Urinary bladder (tissue), 4 donors: ENCODE data around the gene ZFP36. TPM values are rescaled to one million over a fixed set of nuclear protein-coding genes. Genes with fewer than 3 reads are reported as not detected.
"Not testable (repeated sequence)": the region's sequence is repeated elsewhere in the genome, so short reads cannot be mapped to it uniquely, and the experiment has no call there.

Source experiments
- DNase-seq: peaks from one replicate; pipeline ENCODE4 v3.0.0-alpha.2; 2015; ENCODE audit errors: extremely low spot score
- H3K27ac ChIP-seq: one replicate; pipeline ENCODE4 v1.5.1; 2013; ENCODE audit warnings: low read depth, mild to moderate bottlenecking, moderate library complexity
- H3K36me3 ChIP-seq: one replicate; pipeline ENCODE4 v1.6.1; 2013; ENCODE audit warnings: mild to moderate bottlenecking, moderate library complexity; ENCODE audit not compliant: insufficient read depth
- H3K4me1 ChIP-seq: one replicate; pipeline ENCODE4 v1.6.1; 2013; ENCODE audit warnings: mild to moderate bottlenecking, moderate library complexity; ENCODE audit not compliant: insufficient read depth
- H3K4me3 ChIP-seq: one replicate; pipeline ENCODE4 v1.5.1; 2013; ENCODE audit warnings: low read depth, low read length
- WGBS: extraction: QIAGEN DNeasy Blood & Tissue Kit; methylation state at CpG from one replicate; pipeline ENCODE4 v1.1.7; 2013; 5-methylcytosine and 5-hydroxymethylcytosine counted together
- polyA plus RNA-seq: library from polyadenylated mRNA; stranded (reverse); fragments of 200-250 nt; gene quantifications from one replicate; pipeline ENCODE4 v1.2.3, GENCODE V29; 2013
- total RNA-seq: library from RNA; depleted of rRNA; stranded (reverse); fragments of >200 nt; gene quantifications from one replicate; pipeline ENCODE4 v1.2.3, GENCODE V29; 2014
- donor health status: healthy with polysubstance abuse.
- donor health status: healthy.

The ZFP36 gene
- total and polyA plus RNA-seq, 2 donors = 13.0 to 759 TPM

- no peak overlapping the region for H3K27ac ChIP-seq
- H3K36me3 ChIP-seq = peaks cover 7% of the 10 kb centered on the region
- no peaks in the 10 kb centered on the region for H3K4me1 ChIP-seq
- WGBS = 89% methylated on average over 18 of the region's 18 CpGs
- H3K4me3 ChIP-seq = no peak overlapping the region
- no peak for DNase-seq
These were observed 29.0 kb upstream of the ZFP36 start for GRCh38 chr19:39377373-39378362.

- not testable (repeated sequence) for DNase-seq, H3K4me3 ChIP-seq, H3K4me1 ChIP-seq, H3K27ac ChIP-seq, H3K36me3 ChIP-seq
- 85% methylated on average over 4 of the region's 4 CpGs for WGBS
These were observed 27.3 kb upstream of the ZFP36 start for GRCh38 chr19:39379366-39379765.

GRCh38 chr19:39379865-39380396, 26.7 kb upstream of the ZFP36 start:
- Histone ChIP-seq H3K4me3 (no peak overlapping the region), H3K27ac (no peak overlapping the region), H3K4me1 (no peaks in the 10 kb centered on the region), H3K36me3 (peaks cover 7% of the 10 kb centered on the region)
- DNase-seq = no peak
- WGBS = 76% methylated on average over 14 of the region's 14 CpGs

- DNase-seq = no peak
- no peaks in the 10 kb centered on the region for H3K4me1 ChIP-seq
- WGBS = 94% methylated on average over 17 of the region's 17 CpGs
- no peak overlapping the region for H3K27ac ChIP-seq
- peaks cover 7% of the 10 kb centered on the region for H3K36me3 ChIP-seq
- no peak overlapping the region for H3K4me3 ChIP-seq
These were observed 25.8 kb upstream of the ZFP36 start for GRCh38 chr19:39380521-39381502.

- peaks cover 7% of the 10 kb centered on the region for H3K36me3 ChIP-seq
- no peak overlapping the region for H3K27ac ChIP-seq
These were observed 24.6 kb upstream of the ZFP36 start for GRCh38 chr19:39381910-39382611.

GRCh38 chr19:39382991-39383828, 23.4 kb upstream of the ZFP36 start:
- Histone ChIP-seq H3K27ac (no peak overlapping the region), H3K36me3 (peaks cover 1% of the 10 kb centered on the region), H3K4me1 (no peaks in the 10 kb centered on the region), H3K4me3 (no peak overlapping the region)
- no peak for DNase-seq
- 87% methylated on average over 18 of the region's 18 CpGs for WGBS

More at GRCh38 chr19:39381910-39382611, 24.6 kb upstream of the ZFP36 start:
- Histone ChIP-seq H3K4me1 (no peaks in the 10 kb centered on the region), H3K4me3 (no peak overlapping the region)
- no peak for DNase-seq
- WGBS = 81% methylated on average over 10 of the region's 10 CpGs

GRCh38 chr19:39384839-39385568, 21.6 kb upstream of the ZFP36 start:
- no peak overlapping the region for H3K4me3 ChIP-seq
- 60% methylated on average over 9 of the region's 9 CpGs for WGBS
- H3K4me1 ChIP-seq = no peaks in the 10 kb centered on the region
- no peaks in the 10 kb centered on the region for H3K36me3 ChIP-seq
- no peak for DNase-seq
- no peak overlapping the region for H3K27ac ChIP-seq

- Histone ChIP-seq H3K4me1 (no peaks in the 10 kb centered on the region), H3K4me3 (no peak overlapping the region), H3K27ac (no peak overlapping the region), H3K36me3 (no peaks in the 10 kb centered on the region)
- DNase-seq = no peak
- 79% methylated on average over 20 of the region's 20 CpGs for WGBS
These were observed 20.8 kb upstream of the ZFP36 start for GRCh38 chr19:39385629-39386411.

- no peaks in the 10 kb centered on the region for H3K36me3 ChIP-seq
- WGBS = 82% methylated on average over 7 of the region's 7 CpGs
- no peaks in the 10 kb centered on the region for H3K4me1 ChIP-seq
- H3K4me3 ChIP-seq = no peak overlapping the region
- DNase-seq = no peak
- no peak overlapping the region for H3K27ac ChIP-seq
These were observed 20.1 kb upstream of the ZFP36 start for GRCh38 chr19:39386557-39386956.

GRCh38 chr19:39388657-39389056, 18.0 kb upstream of the ZFP36 start:
- Histone ChIP-seq H3K4me1 (no peaks in the 10 kb centered on the region), H3K4me3 (no peak overlapping the region), H3K36me3 (no peaks in the 10 kb centered on the region), H3K27ac (no peak overlapping the region)
- no peak for DNase-seq
- WGBS = 91% methylated on average over 5 of the region's 5 CpGs

- DNase-seq = no peak
- 68% methylated on average over 13 of the region's 13 CpGs for WGBS
- Histone ChIP-seq H3K36me3 (no peaks in the 10 kb centered on the region), H3K4me1 (no peaks in the 10 kb centered on the region), H3K4me3 (peak overlapping the region; percentile 61), H3K27ac (peak overlapping the region; percentile 96)
These were observed 16.8 kb upstream of the ZFP36 start for GRCh38 chr19:39389631-39390414.
